Adrenal gland (tissue), 12 donors: ENCODE measurements around the gene MARCHF10. TPM values are rescaled to one million over a fixed set of nuclear protein-coding genes. Genes with fewer than 3 reads are reported as not detected.

Source experiments
- DNase-seq, 7 donors: peaks; one replicate each; pipeline ENCODE4 v3.0.0-alpha.2; 2019 to 2020
- H3K27ac ChIP-seq, 5 donors: fragments of 200-600 bp; sonication (generic) in 4 of 5; 1 replicate in 3 of 5; 2 replicates in 2 of 5; pipeline versions ENCODE4 v1.5.1 to v1.8.0; 2016 to 2020; ENCODE audit warnings: mild to moderate bottlenecking in 1 of 5
- H3K27me3 ChIP-seq: fragments of 200-600 bp; 2 replicates; pipeline ENCODE4 v1.8.0; 2021
- H3K36me3 ChIP-seq, 2 donors: fragments of 200-600 bp; replicated peaks in 1 of 2; 1 replicate in 1 of 2; 2 replicates in 1 of 2; pipeline versions ENCODE4 v1.5.1 to v1.8.0; 2018 to 2022
- H3K4me1 ChIP-seq, 2 donors: fragments of 200-600 bp; replicated peaks in 1 of 2; 1 replicate in 1 of 2; 2 replicates in 1 of 2; pipeline versions ENCODE4 v1.5.1 to v1.8.0; 2018 to 2021
- H3K4me3 ChIP-seq, 4 donors: fragments of 200-600 bp; sonication (generic) in 3 of 4; one replicate each; pipeline ENCODE4 v1.5.1; 2016 to 2018
- H3K9me3 ChIP-seq, 3 donors: fragments of 200-600 bp; sonication (generic) in 1 of 3; replicated peaks in 1 of 3; 1 replicate in 2 of 3; 2 replicates in 1 of 3; pipeline versions ENCODE4 v1.5.1 to v1.8.0; 2016 to 2021
- CTCF ChIP-seq, 6 experiments: fragments of 450-650 bp in 4 of 6; fragments of 200-600 bp in 2 of 6; sonication (generic) in 1 of 6; IDR thresholded peaks; 1 replicate in 5 of 6; 2 replicates in 1 of 6; pipeline versions ENCODE4 v1.5.1 to v1.8.0; 2016 to 2021; ENCODE audit warnings: antibody characterized with exemption in 6 of 6, mild to moderate bottlenecking in 2 of 6, moderate library complexity in 1 of 6
- POLR2A ChIP-seq, 2 donors: fragments of 450-650 bp; IDR thresholded peaks; one replicate each; pipeline ENCODE4 v1.6.1; 2017; ENCODE audit warnings: antibody characterized with exemption in 2 of 2, mild to moderate bottlenecking in 2 of 2, moderate library complexity in 1 of 2
- WGBS, 4 donors: extraction: QIAGEN DNeasy Blood & Tissue Kit in 2 of 4; methylation state at CpG; one replicate each; pipeline versions ENCODE4 v1.1.5 to v1.1.7; 2013 to 2017; 5-methylcytosine and 5-hydroxymethylcytosine counted together
- intact Hi-C, 2 donors: fragments of 100-400 bp; cut with DNase I; formaldehyde crosslinking; loops; one replicate each; pipeline versions ENCODE4 v1.14.1 to v1.15.0; 2022 to 2023
- polyA plus RNA-seq, 3 donors: library from polyadenylated mRNA; stranded (reverse); fragments of 200-250 nt in 2 of 3; fragments of 350-450 nt in 1 of 3; fragmentation: Illumina TruSeq in 1 of 3; extraction: RNeasy Lipid Tissue Mini Kit (QIAGEN cat#74804) in 1 of 3; gene quantifications; one replicate each; pipeline ENCODE4 v1.2.3, GENCODE V29; 2013 to 2014
- total RNA-seq, 9 donors: library from RNA; depleted of rRNA in 4 of 9; stranded (reverse); fragments of >200 nt in 4 of 9; fragments of 120-200 nt in 1 of 9; fragmentation: NEBNext Ultra II Directional in 1 of 9; extraction: Animal tissue kit (Norgen Biotek cat#: 25700) in 1 of 9; gene quantifications; one replicate each; pipeline versions ENCODE4 v1.1.0 to v1.2.4, GENCODE V29; 2013 to 2023
- donor health status: healthy with polysubstance abuse.
- donor health status: Bipolar disorder and iron deficiency.
- donor health status: DM: yes; HTN: yes; CAD: no.
- donor health status: DM: no; HTN: no; CAD: no.
- donor health status: DM: no; HTN: no; CAD: no.
- donor health status: DM: yes; HTN: yes; CAD: no.

Gene MARCHF10
- total and polyA plus RNA-seq, 12 donors = 0.31 to 0.64 (median 0.43) TPM; not detected in 8

- Histone ChIP-seq H3K4me3 (no peak overlapping the region), H3K27me3 (no peaks in the 10 kb centered on the region), H3K9me3 (no peaks in the 10 kb centered on the region), H3K4me1 (no peaks in the 10 kb centered on the region), H3K36me3 (no peaks in the 10 kb centered on the region), H3K27ac (no peak overlapping the region)
- TF ChIP-seq CTCF (IDR thresholded peaks at IDR 0.05) (no peak), POLR2A (IDR thresholded peaks at IDR 0.05) (no peak)
- intact Hi-C loops = no loop called here
- WGBS, 4 donors = 88 to 97% (median 95%) methylated on average over 4 of the region's 4 CpGs
- no peak for DNase-seq
Observed at GRCh38 chr17:62756198-62756597, 51.9 kb downstream of the MARCHF10 start.

- Histone ChIP-seq H3K4me3 (no peak overlapping the region), H3K27ac (no peak overlapping the region), H3K36me3 (no peaks in the 10 kb centered on the region), H3K27me3 (no peaks in the 10 kb centered on the region), H3K9me3 (no peaks in the 10 kb centered on the region), H3K4me1 (no peaks in the 10 kb centered on the region)
- TF ChIP-seq POLR2A (IDR thresholded peaks at IDR 0.05) (no peak), CTCF (IDR thresholded peaks at IDR 0.05) (no peak)
- WGBS, 4 donors = 75 to 86% (median 76%) methylated on average over 4 to 10 of the region's 10 CpGs
- intact Hi-C loops = no loop called here
- no peak for DNase-seq
Observed at GRCh38 chr17:62755141-62755851, 52.8 kb downstream of the MARCHF10 start.

- Histone ChIP-seq H3K4me1 (no peaks in the 10 kb centered on the region), H3K9me3 (no peaks in the 10 kb centered on the region), H3K4me3 (no peak overlapping the region), H3K36me3 (no peaks in the 10 kb centered on the region), H3K27ac (no peak overlapping the region), H3K27me3 (no peaks in the 10 kb centered on the region)
- intact Hi-C loops = no loop called here
- WGBS, 4 donors = 79 to 86% (median 82%) methylated on average over 4 of the region's 4 CpGs
- TF ChIP-seq CTCF (IDR thresholded peaks at IDR 0.05) (no peak), POLR2A (IDR thresholded peaks at IDR 0.05) (no peak)
- no peak for DNase-seq
Observed at GRCh38 chr17:62754631-62755030, 53.5 kb downstream of the MARCHF10 start.

GRCh38 chr17:62753562-62753961 is 54.6 kb downstream of the MARCHF10 start:
- intact Hi-C loops = no loop called here
- DNase-seq = no peak
- no peaks in the 10 kb centered on the region for H3K9me3 ChIP-seq
- no peaks in the 10 kb centered on the region for H3K4me1 ChIP-seq
- no peaks in the 10 kb centered on the region for H3K36me3 ChIP-seq
- H3K27ac ChIP-seq = no peak overlapping the region
- TF ChIP-seq POLR2A (IDR thresholded peaks at IDR 0.05) (no peak), CTCF (IDR thresholded peaks at IDR 0.05) (no peak)
- no peak overlapping the region for H3K4me3 ChIP-seq
- H3K27me3 ChIP-seq = no peaks in the 10 kb centered on the region
- WGBS, 4 donors = 88 to 91% (median 90%) methylated on average over 6 to 7 of the region's 7 CpGs
